Measurements from ENCODE around the gene NAGK. TPM values are rescaled to one million over a fixed set of nuclear protein-coding genes. Genes with fewer than 3 reads are reported as not detected.
A peak's percentile ranks its signal among the peaks of the same experiment; 100 is the strongest.

Gene NAGK
- total RNA-seq, 2 experiments from 2014 or later: 97.8 to 211 TPM

- peak overlapping the region; percentile 94 for H3K4me3 ChIP-seq (ENCODE audit: low read depth, low read length, poor library complexity, severe bottlenecking)
- H3K9me2 ChIP-seq (ENCODE audit: insufficient read depth, low read length): no peaks in the 10 kb centered on the region
- H3K4me2 ChIP-seq (ENCODE audit: low read length): peak overlapping the region; percentile 92
- H2AFZ ChIP-seq (ENCODE audit: low read length): no peak overlapping the region
- peaks cover 59% of the 10 kb centered on the region for H3K79me2 ChIP-seq (ENCODE audit: insufficient read depth, low read depth, low read length)
- ChIA-PET POLR2A (interaction anchor here (0.5 to 1.8 kb wide), 6 partner anchors 9 to 160 kb away, joined by 3 to 9 read pairs (median 6); partner anchors contain the start of genes MCEE and MPHOSPH10), CTCF (ENCODE audit: unreplicated experiment) (interaction anchor here (0.9 to 2.0 kb wide), 9 partner anchors 10 to 84 kb away, joined by 4 to 6 read pairs (median 5); no protein-coding TSS in a partner anchor)
- H3K27ac ChIP-seq (ENCODE audit: low read depth, low read length, poor library complexity, severe bottlenecking): peak overlapping the region; percentile 99
- no TSS peak for BruUV-seq (replicated peaks)
- peaks cover 18% of the 10 kb centered on the region for H4K20me1 ChIP-seq (ENCODE audit: insufficient read depth, low read length)
- peaks cover 60% of the 10 kb centered on the region for H3K4me1 ChIP-seq (ENCODE audit: insufficient read depth, low read length, poor library complexity, severe bottlenecking)
- peaks cover 60% of the 10 kb centered on the region for H3K36me3 ChIP-seq (ENCODE audit: insufficient read depth, low read length)
- DNase-seq (ENCODE audit: low spot score): peak; percentile 71
- intact Hi-C loops (cut with micrococcal nuclease; ENCODE audit: unreplicated experiment): loop anchor here (2.0 kb wide), 1 partner anchor 48 kb away; no protein-coding TSS in a partner anchor
- no peak for TF ChIP-seq EZH2phosphoT487 (IDR thresholded peaks at IDR 0.05; ENCODE audit: borderline replicate concordance, low read depth, low read length)
- peak; percentile 81 for TF ChIP-seq CTCF (conservative IDR thresholded peaks at IDR 0.05; ENCODE audit: low read length)
- no peaks in the 10 kb centered on the region for H3K9me3 ChIP-seq (ENCODE audit: low read length)
Observed at GRCh38 chr2:71070294-71071093, 2.0 kb downstream of the NAGK start.

- intact Hi-C loops (cut with micrococcal nuclease; ENCODE audit: unreplicated experiment): loop anchor here (1.0 to 2.0 kb wide), 2 partner anchors 8 to 49 kb away; no protein-coding TSS in a partner anchor
- Histone ChIP-seq H4K20me1 (ENCODE audit: insufficient read depth, low read length) (peaks cover 18% of the 10 kb centered on the region), H3K4me3 (ENCODE audit: low read depth, low read length, poor library complexity, severe bottlenecking) (peak overlapping the region; percentile 94), H3K36me3 (ENCODE audit: insufficient read depth, low read length) (peaks cover 74% of the 10 kb centered on the region), H2AFZ (ENCODE audit: low read length) (no peak overlapping the region), H3K79me2 (ENCODE audit: insufficient read depth, low read depth, low read length) (peaks cover 58% of the 10 kb centered on the region), H3K27ac (ENCODE audit: low read depth, low read length, poor library complexity, severe bottlenecking) (peak overlapping the region; percentile 99), H3K4me2 (ENCODE audit: low read length) (peak overlapping the region; percentile 92), H3K4me1 (ENCODE audit: insufficient read depth, low read length, poor library complexity, severe bottlenecking) (peaks cover 49% of the 10 kb centered on the region), H3K9me3 (ENCODE audit: low read length) (no peaks in the 10 kb centered on the region), H3K9me2 (ENCODE audit: insufficient read depth, low read length) (no peaks in the 10 kb centered on the region)
- ChIA-PET POLR2A (interaction anchor here (0.6 to 1.8 kb wide), 5 partner anchors 8 to 166 kb away, joined by 3 to 9 read pairs (median 6); partner anchors contain the start of genes MCEE and MPHOSPH10), CTCF (ENCODE audit: unreplicated experiment) (interaction anchor here (0.9 to 1.5 kb wide), 5 partner anchors 11 to 70 kb away, joined by 3 to 6 read pairs (median 4); no protein-coding TSS in a partner anchor)
- peak; percentile 76 for TF ChIP-seq CTCF (conservative IDR thresholded peaks at IDR 0.05; ENCODE audit: low read length)
- TF ChIP-seq EZH2phosphoT487 (IDR thresholded peaks at IDR 0.05; ENCODE audit: borderline replicate concordance, low read depth, low read length): no peak
- BruUV-seq (replicated peaks): no TSS peak
- DNase-seq (ENCODE audit: low spot score): peak; percentile 82
Observed at GRCh38 chr2:71071681-71072398, 3.4 kb downstream of the NAGK start.

Measured in OCI-LY7 (cell line).